Measurements from ENCODE around the gene TULP4. TPM values are rescaled to one million over a fixed set of nuclear protein-coding genes. Genes with fewer than 3 reads are reported as not detected.
"Not testable (repeated sequence)": the region's sequence is repeated elsewhere in the genome, so short reads cannot be mapped to it uniquely, and the experiment has no call there.

The TULP4 gene
- total RNA-seq, 1 experiment from 2014 or later: 21.5 TPM

DNA sequence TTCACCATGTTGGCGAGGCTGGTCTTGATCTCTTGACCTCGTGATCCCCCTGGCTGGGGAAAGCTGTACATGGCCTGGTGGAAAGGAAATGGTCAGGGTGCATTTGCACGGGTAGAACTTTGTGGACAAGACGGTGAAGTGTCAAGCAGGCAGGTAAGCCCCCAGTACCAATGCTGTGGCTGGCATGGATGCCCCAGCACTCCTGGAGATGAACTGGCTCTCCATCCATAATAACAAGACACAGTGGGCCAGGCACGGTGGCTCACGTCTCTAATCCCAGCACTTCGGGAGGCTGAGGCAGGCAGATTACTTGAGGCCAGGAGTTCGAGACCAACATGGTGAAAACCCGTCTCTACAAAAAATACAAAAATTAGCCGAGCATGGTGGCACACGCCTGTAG, 210.4 kb downstream of the TULP4 start:
- H3K79me2 ChIP-seq (ENCODE audit: low read length): no peaks in the 10 kb centered on the region
- ChIA-PET CTCF (no interaction called here), POLR2A (ENCODE audit: unreplicated experiment) (no interaction called here)
- H3K27ac ChIP-seq (ENCODE audit: low read length): no peak overlapping the region
- ATAC-seq (no peak), DNase-seq (no peak)
- H3F3A ChIP-seq (ENCODE audit: low read length, unreplicated experiment): no peaks in the 10 kb centered on the region
- intact Hi-C loops (cut with micrococcal nuclease): no loop called here
- H3K4me1 ChIP-seq (ENCODE audit: insufficient read depth, low read length): peaks cover 5% of the 10 kb centered on the region; the same call in 1 of the 2 replicates
- H3K27me3 ChIP-seq (ENCODE audit: low read length): no peaks in the 10 kb centered on the region
- H2AFZ ChIP-seq (ENCODE audit: low read length): no peak overlapping the region
- no peaks in the 10 kb centered on the region for H3K36me3 ChIP-seq (ENCODE audit: low read depth, low read length)
- no peak overlapping the region for H3K9ac ChIP-seq (ENCODE audit: low read length)
- no peaks in the 10 kb centered on the region for H3K9me3 ChIP-seq (ENCODE audit: low read length)
- TF ChIP-seq, protein P1, sequence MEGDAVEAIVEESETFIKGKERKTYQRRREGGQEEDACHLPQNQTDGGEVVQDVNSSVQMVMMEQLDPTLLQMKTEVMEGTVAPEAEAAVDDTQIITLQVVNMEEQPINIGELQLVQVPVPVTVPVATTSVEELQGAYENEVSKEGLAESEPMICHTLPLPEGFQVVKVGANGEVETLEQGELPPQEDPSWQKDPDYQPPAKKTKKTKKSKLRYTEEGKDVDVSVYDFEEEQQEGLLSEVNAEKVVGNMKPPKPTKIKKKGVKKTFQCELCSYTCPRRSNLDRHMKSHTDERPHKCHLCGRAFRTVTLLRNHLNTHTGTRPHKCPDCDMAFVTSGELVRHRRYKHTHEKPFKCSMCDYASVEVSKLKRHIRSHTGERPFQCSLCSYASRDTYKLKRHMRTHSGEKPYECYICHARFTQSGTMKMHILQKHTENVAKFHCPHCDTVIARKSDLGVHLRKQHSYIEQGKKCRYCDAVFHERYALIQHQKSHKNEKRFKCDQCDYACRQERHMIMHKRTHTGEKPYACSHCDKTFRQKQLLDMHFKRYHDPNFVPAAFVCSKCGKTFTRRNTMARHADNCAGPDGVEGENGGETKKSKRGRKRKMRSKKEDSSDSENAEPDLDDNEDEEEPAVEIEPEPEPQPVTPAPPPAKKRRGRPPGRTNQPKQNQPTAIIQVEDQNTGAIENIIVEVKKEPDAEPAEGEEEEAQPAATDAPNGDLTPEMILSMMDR (conservative IDR thresholded peaks at IDR 0.05; ENCODE audit: low read depth, low read length): no peak
- TF ChIP-seq EZH2 (IDR thresholded peaks at IDR 0.05; ENCODE audit: low read length, unreplicated experiment) (no peak), EZH2phosphoT487 (IDR thresholded peaks at IDR 0.05; ENCODE audit: borderline replicate concordance, low read length) (no peak)
- H4K20me1 ChIP-seq (ENCODE audit: low read length): no peaks in the 10 kb centered on the region
- H3K4me2 ChIP-seq (ENCODE audit: low read length): no peak overlapping the region
- no peak overlapping the region for H3K4me3 ChIP-seq (ENCODE audit: low read length)
- BruUV-seq (replicated peaks): no TSS peak
- no peaks in the 10 kb centered on the region for H3K9me2 ChIP-seq (replicated peaks; ENCODE audit: low read length)

DNA sequence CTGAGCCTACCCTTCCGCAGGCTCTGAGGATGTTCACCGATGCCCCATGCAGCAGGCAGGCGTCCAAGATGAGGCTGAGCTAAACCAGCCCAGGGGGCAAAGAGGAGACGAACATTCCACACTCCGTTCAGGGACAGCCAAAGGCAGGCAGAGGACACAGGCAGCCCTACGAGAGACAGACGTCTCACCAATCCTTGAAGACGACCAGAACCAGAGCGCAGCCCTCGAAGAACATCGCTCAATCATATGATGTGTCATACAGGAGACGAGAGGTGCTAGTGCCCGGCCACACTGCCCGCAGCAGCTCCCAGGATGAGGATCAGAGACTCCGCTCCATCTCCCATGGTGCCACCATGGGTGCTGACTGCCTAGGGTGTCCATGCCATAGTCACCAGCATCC, 212.0 kb downstream of the TULP4 start:
- no peak overlapping the region for H3K27ac ChIP-seq (ENCODE audit: low read length)
- no peak overlapping the region for H3K4me2 ChIP-seq (ENCODE audit: low read length)
- intact Hi-C loops (cut with micrococcal nuclease): no loop called here
- ChIA-PET POLR2A (ENCODE audit: unreplicated experiment) (no interaction called here), CTCF (no interaction called here)
- H3K9me2 ChIP-seq (replicated peaks; ENCODE audit: low read length): no peaks in the 10 kb centered on the region
- no peak overlapping the region for H3K4me3 ChIP-seq (ENCODE audit: low read length)
- H3F3A ChIP-seq (ENCODE audit: low read length, unreplicated experiment): no peaks in the 10 kb centered on the region
- H3K9me3 ChIP-seq (ENCODE audit: low read length): no peaks in the 10 kb centered on the region
- no TSS peak for BruUV-seq (replicated peaks)
- H3K4me1 ChIP-seq (ENCODE audit: insufficient read depth, low read length): no peaks in the 10 kb centered on the region
- DNase-seq: no peak
- ATAC-seq: no peak
- H3K9ac ChIP-seq (ENCODE audit: low read length): no peak overlapping the region
- TF ChIP-seq, protein P1 (conservative IDR thresholded peaks at IDR 0.05; ENCODE audit: low read depth, low read length): no peak
- TF ChIP-seq EZH2 (IDR thresholded peaks at IDR 0.05; ENCODE audit: low read length, unreplicated experiment): no peak
- no peaks in the 10 kb centered on the region for H3K27me3 ChIP-seq (ENCODE audit: low read length)
- no peaks in the 10 kb centered on the region for H3K36me3 ChIP-seq (ENCODE audit: low read depth, low read length)
- no peaks in the 10 kb centered on the region for H3K79me2 ChIP-seq (ENCODE audit: low read length)
- no peaks in the 10 kb centered on the region for H4K20me1 ChIP-seq (ENCODE audit: low read length)
- H2AFZ ChIP-seq (ENCODE audit: low read length): no peak overlapping the region

DNA sequence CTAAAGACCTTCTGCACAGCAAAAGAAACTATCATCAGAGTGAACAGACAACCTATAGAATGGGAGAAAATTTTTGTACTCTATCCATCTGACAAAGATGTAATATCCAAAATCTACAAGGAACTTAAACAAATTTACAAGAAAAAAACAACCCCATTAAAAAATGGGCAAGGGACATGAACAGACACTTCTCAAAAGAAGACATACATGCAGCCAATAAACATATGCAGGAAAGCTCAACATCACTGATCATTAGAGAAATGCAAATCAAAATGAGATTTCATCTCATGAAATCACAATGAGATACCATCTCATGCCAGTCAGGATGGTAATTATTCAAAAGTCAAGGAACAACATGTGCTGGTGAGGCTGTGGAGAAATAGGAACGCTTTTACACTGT, 215.6 kb downstream of the TULP4 start:
- POLR2A ChIA-PET (ENCODE audit: unreplicated experiment); ATAC-seq; BruUV-seq (replicated peaks): not testable (repeated sequence)

More for the DNA sequence above, 215.6 kb downstream of the TULP4 start:
- H3K27me3 ChIP-seq (ENCODE audit: low read length); H4K20me1 ChIP-seq (ENCODE audit: low read length); DNase-seq; H3K4me3 ChIP-seq (ENCODE audit: low read length); H3F3A ChIP-seq (ENCODE audit: low read length, unreplicated experiment); H3K4me1 ChIP-seq (ENCODE audit: insufficient read depth, low read length); H3K4me2 ChIP-seq (ENCODE audit: low read length); H3K9me3 ChIP-seq (ENCODE audit: low read length); H3K36me3 ChIP-seq (ENCODE audit: low read depth, low read length); H3K9me2 ChIP-seq (replicated peaks; ENCODE audit: low read length); CTCF ChIA-PET; H3K79me2 ChIP-seq (ENCODE audit: low read length); H3K27ac ChIP-seq (ENCODE audit: low read length); intact Hi-C loops (cut with micrococcal nuclease); H2AFZ ChIP-seq (ENCODE audit: low read length); H3K9ac ChIP-seq (ENCODE audit: low read length): not testable (repeated sequence)

Measured in PC-3 (cell line).